Memory B cell (primary cell): Measurements from ENCODE around the gene JUP.
A peak's percentile ranks its signal among the peaks of the same experiment; 100 is the strongest.
"Not testable (repeated sequence)": the region's sequence is repeated elsewhere in the genome, so short reads cannot be mapped to it uniquely, and the experiment has no call there.

ENCODE experiments used
- ATAC-seq: fragments of 150-1000 bp; cut with Tn5 transposase; 2 replicates; pipeline ENCODE4 v1.10.0; 2021; ENCODE audit warnings: low read depth, mild to moderate bottlenecking, moderate library complexity
- DNase-seq, 2 donors: peaks; one replicate each; pipeline ENCODE4 v3.0.0; 2022; ENCODE audit warnings: low spot score in 2 of 2
- H3K27ac Mint-ChIP-seq: one replicate; pipeline ENCODE4 v1.8.0; 2022; ENCODE audit warnings: mild to moderate bottlenecking, moderate library complexity, mixed read lengths
- H3K27me3 Mint-ChIP-seq: one replicate; pipeline ENCODE4 v1.8.0; 2022; ENCODE audit warnings: mixed read lengths
- H3K36me3 Mint-ChIP-seq: one replicate; pipeline ENCODE4 v1.8.0; 2022; ENCODE audit warnings: mild to moderate bottlenecking, mixed read lengths
- H3K4me1 Mint-ChIP-seq: one replicate; pipeline ENCODE4 v1.8.0; 2022; ENCODE audit warnings: mixed read lengths
- H3K4me3 Mint-ChIP-seq: one replicate; pipeline ENCODE4 v1.8.0; 2022; ENCODE audit warnings: mild to moderate bottlenecking, moderate library complexity, mixed read lengths
- H3K9me3 Mint-ChIP-seq: one replicate; pipeline ENCODE4 v1.8.0; 2022; ENCODE audit warnings: mixed read lengths

Gene JUP

GRCh38 chr17:41779954-41780353 is 6.6 kb downstream of the JUP start:
- peaks cover 15% of the 10 kb centered on the region for H3K4me1 Mint-ChIP-seq
- H3K27me3 Mint-ChIP-seq = peaks cover 16% of the 10 kb centered on the region
- no peaks in the 10 kb centered on the region for H3K9me3 Mint-ChIP-seq
- no peak for DNase-seq
- no peak overlapping the region for H3K27ac Mint-ChIP-seq
- peaks cover 2% of the 10 kb centered on the region for H3K36me3 Mint-ChIP-seq
- H3K4me3 Mint-ChIP-seq = no peak overlapping the region
- ATAC-seq = no peak

- no peak overlapping the region for H3K27ac Mint-ChIP-seq
- peaks cover 15% of the 10 kb centered on the region for H3K27me3 Mint-ChIP-seq
- peaks cover 2% of the 10 kb centered on the region for H3K36me3 Mint-ChIP-seq
- no peak for ATAC-seq
- no peaks in the 10 kb centered on the region for H3K9me3 Mint-ChIP-seq
- no peak overlapping the region for H3K4me3 Mint-ChIP-seq
- DNase-seq = no peak
- peaks cover 10% of the 10 kb centered on the region for H3K4me1 Mint-ChIP-seq
Observed at GRCh38 chr17:41777574-41778188, 8.8 kb downstream of the JUP start.

- H3K4me1 Mint-ChIP-seq = peaks cover 7% of the 10 kb centered on the region
- no peak overlapping the region for H3K4me3 Mint-ChIP-seq
- peaks cover 11% of the 10 kb centered on the region for H3K27me3 Mint-ChIP-seq
- peaks cover 2% of the 10 kb centered on the region for H3K36me3 Mint-ChIP-seq
- ATAC-seq (no peak), DNase-seq (no peak)
- no peaks in the 10 kb centered on the region for H3K9me3 Mint-ChIP-seq
- H3K27ac Mint-ChIP-seq = no peak overlapping the region
Observed at GRCh38 chr17:41777157-41777573, 9.3 kb downstream of the JUP start.

GRCh38 chr17:41776262-41776900 is 10.1 kb downstream of the JUP start:
- DNase-seq, ATAC-seq, H3K27me3 Mint-ChIP-seq, H3K4me3 Mint-ChIP-seq, H3K9me3 Mint-ChIP-seq, H3K36me3 Mint-ChIP-seq, H3K27ac Mint-ChIP-seq: not testable (repeated sequence)
- H3K4me1 Mint-ChIP-seq = peaks cover 12% of the 10 kb centered on the region

GRCh38 chr17:41775394-41776226 is 10.9 kb downstream of the JUP start:
- DNase-seq (no peak), ATAC-seq (no peak)
- no peak overlapping the region for H3K27ac Mint-ChIP-seq
- no peaks in the 10 kb centered on the region for H3K9me3 Mint-ChIP-seq
- H3K27me3 Mint-ChIP-seq = peaks cover 5% of the 10 kb centered on the region
- H3K4me3 Mint-ChIP-seq = no peak overlapping the region
- peaks cover 13% of the 10 kb centered on the region for H3K4me1 Mint-ChIP-seq
- peaks cover 2% of the 10 kb centered on the region for H3K36me3 Mint-ChIP-seq

GRCh38 chr17:41773731-41774193 is 12.7 kb downstream of the JUP start:
- Mint-ChIP-seq H3K27me3 (peaks cover 3% of the 10 kb centered on the region), H3K4me1 (peaks cover 11% of the 10 kb centered on the region), H3K9me3 (no peaks in the 10 kb centered on the region), H3K4me3 (no peak overlapping the region), H3K36me3 (no peaks in the 10 kb centered on the region), H3K27ac (no peak overlapping the region)
- ATAC-seq (no peak), DNase-seq (no peak)

- H3K9me3 Mint-ChIP-seq = no peaks in the 10 kb centered on the region
- DNase-seq (no peak), ATAC-seq (no peak)
- H3K4me1 Mint-ChIP-seq = peaks cover 9% of the 10 kb centered on the region
- H3K4me3 Mint-ChIP-seq = no peak overlapping the region
- H3K36me3 Mint-ChIP-seq = peaks cover 3% of the 10 kb centered on the region
- H3K27me3 Mint-ChIP-seq = peaks cover 3% of the 10 kb centered on the region
- no peak overlapping the region for H3K27ac Mint-ChIP-seq
Observed at GRCh38 chr17:41773190-41773588, 13.3 kb downstream of the JUP start.

- Mint-ChIP-seq H3K36me3 (peaks cover 4% of the 10 kb centered on the region), H3K4me1 (peaks cover 9% of the 10 kb centered on the region), H3K27me3 (peaks cover 3% of the 10 kb centered on the region), H3K9me3 (no peaks in the 10 kb centered on the region), H3K27ac (no peak overlapping the region), H3K4me3 (no peak overlapping the region)
- ATAC-seq (no peak), DNase-seq (no peak)
Observed at GRCh38 chr17:41772586-41773189, 13.8 kb downstream of the JUP start.

- Mint-ChIP-seq H3K4me3 (no peak overlapping the region), H3K36me3 (peaks cover 6% of the 10 kb centered on the region), H3K9me3 (no peaks in the 10 kb centered on the region), H3K4me1 (peaks cover 9% of the 10 kb centered on the region), H3K27me3 (peaks cover 3% of the 10 kb centered on the region), H3K27ac (no peak overlapping the region)
- ATAC-seq (no peak), DNase-seq (no peak)
Observed at GRCh38 chr17:41772218-41772585, 14.3 kb downstream of the JUP start.

GRCh38 chr17:41771389-41772206 is 14.9 kb downstream of the JUP start:
- ATAC-seq = peak; percentile 60
- Mint-ChIP-seq H3K9me3 (no peaks in the 10 kb centered on the region), H3K4me1 (peaks cover 9% of the 10 kb centered on the region), H3K4me3 (peak overlapping the region; percentile 84), H3K27ac (peak overlapping the region; percentile 74), H3K27me3 (peaks cover 3% of the 10 kb centered on the region), H3K36me3 (peaks cover 8% of the 10 kb centered on the region)
- DNase-seq = no peak

GRCh38 chr17:41769985-41770384 is 16.5 kb downstream of the JUP start:
- peaks cover 6% of the 10 kb centered on the region for H3K4me1 Mint-ChIP-seq
- no peak overlapping the region for H3K4me3 Mint-ChIP-seq
- ATAC-seq (no peak), DNase-seq (no peak)
- peaks cover 11% of the 10 kb centered on the region for H3K36me3 Mint-ChIP-seq
- H3K27me3 Mint-ChIP-seq = no peaks in the 10 kb centered on the region
- H3K27ac Mint-ChIP-seq = no peak overlapping the region
- no peaks in the 10 kb centered on the region for H3K9me3 Mint-ChIP-seq

GRCh38 chr17:41769346-41769862 is 17.1 kb downstream of the JUP start:
- peaks cover 6% of the 10 kb centered on the region for H3K4me1 Mint-ChIP-seq
- H3K27me3 Mint-ChIP-seq = no peaks in the 10 kb centered on the region
- H3K9me3 Mint-ChIP-seq = no peaks in the 10 kb centered on the region
- H3K36me3 Mint-ChIP-seq = peaks cover 11% of the 10 kb centered on the region
- no peak overlapping the region for H3K4me3 Mint-ChIP-seq
- H3K27ac Mint-ChIP-seq = no peak overlapping the region
- no peak for ATAC-seq
- DNase-seq = no peak

- Mint-ChIP-seq H3K36me3 (peaks cover 11% of the 10 kb centered on the region), H3K4me1 (peaks cover 6% of the 10 kb centered on the region), H3K9me3 (no peaks in the 10 kb centered on the region), H3K27me3 (no peaks in the 10 kb centered on the region), H3K27ac (no peak overlapping the region), H3K4me3 (no peak overlapping the region)
- ATAC-seq (no peak), DNase-seq (no peak)
Observed at GRCh38 chr17:41768682-41769288, 17.7 kb downstream of the JUP start.
